ENCODE results near the gene ROR1. TPM values are rescaled to one million over a fixed set of nuclear protein-coding genes. Genes with fewer than 3 reads are reported as not detected.

Gene ROR1
- total and polyA plus RNA-seq, 2 donors (not counting 1 experiment from before 2014, with no cell fraction given), result 14.5 to 16.5 TPM

DNA sequence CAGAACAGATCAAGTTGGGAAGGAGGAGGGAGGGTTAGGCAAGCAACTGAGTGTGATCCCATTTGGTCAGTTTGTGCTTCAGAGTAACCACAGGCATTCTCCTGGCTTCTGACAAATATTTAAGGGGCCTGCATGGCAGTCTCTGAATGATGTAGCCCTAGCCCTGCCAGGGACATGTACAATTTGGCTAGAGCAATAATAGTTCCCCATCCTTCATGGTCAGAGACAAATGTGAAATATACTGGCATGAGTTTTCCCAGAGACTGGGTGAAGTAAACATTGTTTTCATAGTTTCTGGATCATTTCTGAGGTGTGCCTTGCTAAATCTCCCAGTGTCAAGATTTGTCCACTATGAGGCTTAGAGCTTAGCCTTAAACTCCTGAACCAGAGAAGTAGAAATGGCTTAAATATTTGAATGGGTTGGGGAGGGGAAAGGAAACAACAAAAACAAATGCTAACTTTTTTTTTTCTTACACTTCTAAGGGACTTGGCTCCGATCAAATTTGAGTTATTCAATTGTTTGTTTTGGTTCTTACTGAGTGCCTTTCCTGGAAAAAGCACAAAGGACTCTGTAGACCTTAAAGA, 387.6 kb downstream of the ROR1 start:
- H3K4me3 ChIP-seq (replicated peaks in 1 of 4; ENCODE audit: control extremely low read depth in 1 of 4, insufficient read depth in 1 of 4, low read depth in 3 of 4, low read length in 4 of 4), result no peak overlapping the region
- H3K27ac ChIP-seq (ENCODE audit: insufficient read depth, low read length), result no peak overlapping the region
- H3K79me2 ChIP-seq (ENCODE audit: control insufficient read depth, insufficient read depth, low read length), result no peaks in the 10 kb centered on the region
- H3K27me3 ChIP-seq (ENCODE audit: control insufficient read depth, insufficient read depth, low read length), result no peaks in the 10 kb centered on the region
- DNase-seq (ENCODE audit: low read depth in 2 of 2), result peak; percentile 88 to 90
- no peak overlapping the region for H3K9ac ChIP-seq (ENCODE audit: insufficient read depth, low read length)
- H3K4me2 ChIP-seq (ENCODE audit: extremely low read depth, insufficient read depth, low read length), result no peak overlapping the region
- H3K9me3 ChIP-seq (ENCODE audit: control insufficient read depth, insufficient read depth, low read depth, low read length), result no peaks in the 10 kb centered on the region
- H2AFZ ChIP-seq (ENCODE audit: low read length), result no peak overlapping the region
- TF ChIP-seq, protein P1, sequence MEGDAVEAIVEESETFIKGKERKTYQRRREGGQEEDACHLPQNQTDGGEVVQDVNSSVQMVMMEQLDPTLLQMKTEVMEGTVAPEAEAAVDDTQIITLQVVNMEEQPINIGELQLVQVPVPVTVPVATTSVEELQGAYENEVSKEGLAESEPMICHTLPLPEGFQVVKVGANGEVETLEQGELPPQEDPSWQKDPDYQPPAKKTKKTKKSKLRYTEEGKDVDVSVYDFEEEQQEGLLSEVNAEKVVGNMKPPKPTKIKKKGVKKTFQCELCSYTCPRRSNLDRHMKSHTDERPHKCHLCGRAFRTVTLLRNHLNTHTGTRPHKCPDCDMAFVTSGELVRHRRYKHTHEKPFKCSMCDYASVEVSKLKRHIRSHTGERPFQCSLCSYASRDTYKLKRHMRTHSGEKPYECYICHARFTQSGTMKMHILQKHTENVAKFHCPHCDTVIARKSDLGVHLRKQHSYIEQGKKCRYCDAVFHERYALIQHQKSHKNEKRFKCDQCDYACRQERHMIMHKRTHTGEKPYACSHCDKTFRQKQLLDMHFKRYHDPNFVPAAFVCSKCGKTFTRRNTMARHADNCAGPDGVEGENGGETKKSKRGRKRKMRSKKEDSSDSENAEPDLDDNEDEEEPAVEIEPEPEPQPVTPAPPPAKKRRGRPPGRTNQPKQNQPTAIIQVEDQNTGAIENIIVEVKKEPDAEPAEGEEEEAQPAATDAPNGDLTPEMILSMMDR (conservative IDR thresholded peaks at IDR 0.05 in 1 of 2, IDR thresholded peaks at IDR 0.05 in 1 of 2; ENCODE audit: low read depth in 1 of 2, low read length in 2 of 2), result no peak
- TF ChIP-seq EZH2 (IDR thresholded peaks at IDR 0.05; ENCODE audit: low read length, missing control alignments), result no peak
- H3K36me3 ChIP-seq (ENCODE audit: control insufficient read depth, insufficient read depth, low read length), result no peaks in the 10 kb centered on the region
- H3K4me1 ChIP-seq (ENCODE audit: control insufficient read depth, extremely low read depth, insufficient read depth, low read length), result peaks cover 2% of the 10 kb centered on the region
- no peaks in the 10 kb centered on the region for H4K20me1 ChIP-seq (ENCODE audit: control insufficient read depth, extremely low read depth, insufficient read depth, low read length)

DNA sequence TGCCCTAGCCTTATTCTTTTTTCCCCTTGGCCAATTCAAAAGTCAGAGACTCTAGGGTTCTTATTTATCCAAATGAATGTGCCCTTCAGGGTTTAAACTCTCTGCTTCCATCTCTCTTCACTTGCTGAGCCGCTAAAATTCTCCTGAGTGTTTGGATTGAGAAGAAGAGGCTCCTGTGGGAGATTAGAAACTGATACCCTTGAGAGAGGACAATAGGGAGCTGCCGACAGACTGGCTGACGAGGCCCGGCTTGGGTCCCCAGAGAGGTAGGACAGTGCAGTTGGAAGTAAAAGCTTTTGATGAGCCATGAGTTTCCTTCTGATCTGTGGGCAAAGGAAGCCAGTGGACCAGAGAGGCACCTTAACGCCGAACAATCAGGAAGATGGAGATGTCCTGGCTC, 388.3 kb downstream of the ROR1 start:
- Histone ChIP-seq H3K4me2 (ENCODE audit: extremely low read depth, insufficient read depth, low read length) (no peak overlapping the region), H3K27ac (ENCODE audit: insufficient read depth, low read length) (no peak overlapping the region), H3K27me3 (ENCODE audit: control insufficient read depth, insufficient read depth, low read length) (no peaks in the 10 kb centered on the region)

DNA sequence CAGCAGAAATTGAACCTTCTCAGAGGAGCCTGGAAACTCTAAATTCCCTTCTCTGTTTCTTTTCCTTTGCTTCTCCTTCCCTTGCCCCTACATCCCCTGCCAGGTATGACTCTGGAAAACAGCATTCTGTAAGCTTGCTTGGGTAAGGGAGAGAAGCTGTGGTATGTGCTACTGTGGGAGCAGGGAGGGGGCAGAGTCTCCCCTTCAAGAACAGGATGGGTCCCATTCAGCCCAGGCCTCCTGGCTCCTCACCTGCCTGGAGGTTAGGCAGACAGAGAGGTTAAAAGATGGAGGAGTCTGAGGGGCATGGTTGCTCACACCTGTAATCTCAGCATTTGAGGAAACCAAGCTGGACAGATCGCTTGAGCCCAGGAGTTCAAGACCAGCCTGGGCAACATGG, 389.0 kb downstream of the ROR1 start:
- no peak overlapping the region for H3K4me3 ChIP-seq (replicated peaks in 1 of 4; ENCODE audit: control extremely low read depth in 1 of 4, insufficient read depth in 1 of 4, low read depth in 3 of 4, low read length in 4 of 4)
- no peak overlapping the region for H3K4me2 ChIP-seq (ENCODE audit: extremely low read depth, insufficient read depth, low read length)
- H3K4me1 ChIP-seq (ENCODE audit: control insufficient read depth, extremely low read depth, insufficient read depth, low read length), result peaks cover 2% of the 10 kb centered on the region
- H3K27ac ChIP-seq (ENCODE audit: insufficient read depth, low read length), result no peak overlapping the region
- no peak for DNase-seq (ENCODE audit: low read depth in 2 of 2)
- H3K9ac ChIP-seq (ENCODE audit: insufficient read depth, low read length), result no peak overlapping the region
- H2AFZ ChIP-seq (ENCODE audit: low read length), result no peak overlapping the region
- H3K79me2 ChIP-seq (ENCODE audit: control insufficient read depth, insufficient read depth, low read length), result no peaks in the 10 kb centered on the region
- H3K27me3 ChIP-seq (ENCODE audit: control insufficient read depth, insufficient read depth, low read length), result no peaks in the 10 kb centered on the region
- H4K20me1 ChIP-seq (ENCODE audit: control insufficient read depth, extremely low read depth, insufficient read depth, low read length), result no peaks in the 10 kb centered on the region
- no peaks in the 10 kb centered on the region for H3K36me3 ChIP-seq (ENCODE audit: control insufficient read depth, insufficient read depth, low read length)
- no peaks in the 10 kb centered on the region for H3K9me3 ChIP-seq (ENCODE audit: control insufficient read depth, insufficient read depth, low read depth, low read length)
- no peak for TF ChIP-seq EZH2 (IDR thresholded peaks at IDR 0.05; ENCODE audit: low read length, missing control alignments)
- TF ChIP-seq, protein P1 (conservative IDR thresholded peaks at IDR 0.05 in 1 of 2, IDR thresholded peaks at IDR 0.05 in 1 of 2; ENCODE audit: low read depth in 1 of 2, low read length in 2 of 2), result no peak

More for the DNA sequence above, 388.3 kb downstream of the ROR1 start:
- H3K79me2 ChIP-seq (ENCODE audit: control insufficient read depth, insufficient read depth, low read length), result no peaks in the 10 kb centered on the region
- H2AFZ ChIP-seq (ENCODE audit: low read length), result no peak overlapping the region
- TF ChIP-seq, protein P1 (conservative IDR thresholded peaks at IDR 0.05 in 1 of 2, IDR thresholded peaks at IDR 0.05 in 1 of 2; ENCODE audit: low read depth in 1 of 2, low read length in 2 of 2), result no peak
- no peak for TF ChIP-seq EZH2 (IDR thresholded peaks at IDR 0.05; ENCODE audit: low read length, missing control alignments)
- no peak overlapping the region for H3K9ac ChIP-seq (ENCODE audit: insufficient read depth, low read length)
- no peak for DNase-seq (ENCODE audit: low read depth in 2 of 2)
- peaks cover 2% of the 10 kb centered on the region for H3K4me1 ChIP-seq (ENCODE audit: control insufficient read depth, extremely low read depth, insufficient read depth, low read length)
- H4K20me1 ChIP-seq (ENCODE audit: control insufficient read depth, extremely low read depth, insufficient read depth, low read length), result no peaks in the 10 kb centered on the region
- no peaks in the 10 kb centered on the region for H3K9me3 ChIP-seq (ENCODE audit: control insufficient read depth, insufficient read depth, low read depth, low read length)
- H3K4me3 ChIP-seq (replicated peaks in 1 of 4; ENCODE audit: control extremely low read depth in 1 of 4, insufficient read depth in 1 of 4, low read depth in 3 of 4, low read length in 4 of 4), result no peak overlapping the region
- H3K36me3 ChIP-seq (ENCODE audit: control insufficient read depth, insufficient read depth, low read length), result no peaks in the 10 kb centered on the region
